GM19240 (cell line): ENCODE data around the gene GON4L.
A peak's percentile ranks its signal among the peaks of the same experiment; 100 is the strongest.
"Not testable (repeated sequence)": the region's sequence is repeated elsewhere in the genome, so short reads cannot be mapped to it uniquely, and the experiment has no call there.

Experiments
- DNase-seq: peaks from one replicate; pipeline ENCODE4 v3.0.0; 2011; ENCODE audit warnings: low spot score; ENCODE audit not compliant: insufficient read length

GON4L gene

GRCh38 chr1:155856975-155857930, at the start of gene GON4L:
Gene GON4L (minus strand): TSS chr1:155857214. CDS start chr1:155853780, 3,434 bp downstream.
- peak; percentile 90 for DNase-seq

- DNase-seq = no peak
These were observed 47.2 kb upstream of the GON4L start for GRCh38 chr1:155904261-155904660.

GRCh38 chr1:155900161-155900560, 43.1 kb upstream of the GON4L start:
- no peak for DNase-seq

- no peak for DNase-seq
These were observed 42.7 kb upstream of the GON4L start for GRCh38 chr1:155899683-155900082.

GRCh38 chr1:155898888-155899287, 41.9 kb upstream of the GON4L start:
- DNase-seq = no peak

GRCh38 chr1:155897746-155898145, 40.7 kb upstream of the GON4L start:
- DNase-seq = no peak

GRCh38 chr1:155896476-155896875, 39.5 kb upstream of the GON4L start:
- not testable (repeated sequence) for DNase-seq

GRCh38 chr1:155895617-155896016, 38.6 kb upstream of the GON4L start:
- DNase-seq = not testable (repeated sequence)

- DNase-seq = no peak
These were observed 36.6 kb upstream of the GON4L start for GRCh38 chr1:155893389-155894142.

- no peak for DNase-seq
These were observed 35.8 kb upstream of the GON4L start for GRCh38 chr1:155892796-155893195.

GRCh38 chr1:155890251-155890650, 33.2 kb upstream of the GON4L start:
- no peak for DNase-seq

- DNase-seq = no peak
These were observed 32.6 kb upstream of the GON4L start for GRCh38 chr1:155889566-155889965.

- no peak for DNase-seq
These were observed 31.5 kb upstream of the GON4L start for GRCh38 chr1:155888481-155888880.

GRCh38 chr1:155884982-155885381, 28.0 kb upstream of the GON4L start:
- no peak for DNase-seq

- DNase-seq = no peak
These were observed 27.3 kb upstream of the GON4L start for GRCh38 chr1:155884031-155884960.

- no peak for DNase-seq
These were observed 25.8 kb upstream of the GON4L start for GRCh38 chr1:155882766-155883165.

GRCh38 chr1:155882235-155882634, 25.2 kb upstream of the GON4L start:
- no peak for DNase-seq

GRCh38 chr1:155880950-155881349, 23.9 kb upstream of the GON4L start:
- no peak for DNase-seq

GRCh38 chr1:155880251-155880650, 23.2 kb upstream of the GON4L start:
- no peak for DNase-seq

GRCh38 chr1:155877945-155878344, 20.9 kb upstream of the GON4L start:
- no peak for DNase-seq

GRCh38 chr1:155873860-155874259, 16.8 kb upstream of the GON4L start:
- DNase-seq = no peak
